HuH-7 (cell line): Measurements from ENCODE around the gene SERPINI1.

Source experiments
- DNase-seq: peaks from one replicate; pipeline ENCODE4 v3.0.0; 2011; ENCODE audit warnings: low spot score

The SERPINI1 gene

GRCh38 chr3:167851749-167852148 is 116.2 kb downstream of the SERPINI1 start:
- no peak for DNase-seq

- no peak for DNase-seq
Observed at GRCh38 chr3:167852216-167852615, 116.7 kb downstream of the SERPINI1 start.

DNA sequence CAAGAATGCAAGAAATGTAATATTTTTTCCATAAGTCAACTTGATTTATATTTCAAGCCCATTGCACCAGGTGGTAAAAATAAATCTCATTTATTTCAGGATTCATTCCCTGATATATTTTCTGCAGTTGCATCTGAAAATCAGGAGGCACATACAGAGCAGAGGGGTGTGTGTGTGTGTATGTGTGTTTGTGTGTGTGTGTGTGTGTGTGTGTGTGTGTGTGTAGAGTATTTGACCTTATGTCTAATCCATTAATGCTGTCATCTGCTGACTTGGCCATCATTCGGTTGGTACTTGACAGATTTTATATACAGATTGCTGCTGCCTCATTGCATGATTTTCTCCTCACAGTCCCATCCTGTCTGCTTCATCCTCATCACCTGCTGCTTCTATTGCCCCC is 118.5 kb downstream of the SERPINI1 start:
- DNase-seq: no peak

- DNase-seq: no peak
Observed at GRCh38 chr3:167854846-167855245, 119.3 kb downstream of the SERPINI1 start.

DNA sequence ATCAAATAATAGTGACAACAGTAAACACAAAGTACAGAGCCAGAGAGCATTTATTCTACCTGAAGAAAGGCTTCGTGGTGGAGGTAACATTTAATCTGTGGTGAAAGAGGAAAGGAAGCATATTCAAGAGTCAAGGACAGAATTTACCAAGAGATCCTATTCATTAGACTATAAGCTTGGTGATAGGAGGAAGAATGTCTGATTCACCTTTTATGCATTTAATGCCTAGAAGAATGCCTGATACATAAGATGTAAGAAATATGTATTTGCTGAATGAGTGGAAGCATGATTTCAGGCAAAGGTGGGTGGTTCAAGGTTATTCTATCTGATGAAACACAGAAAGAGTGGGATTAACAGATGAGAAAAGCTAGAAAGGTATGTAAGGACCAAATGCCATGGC is 119.8 kb downstream of the SERPINI1 start:
- no peak for DNase-seq

DNA sequence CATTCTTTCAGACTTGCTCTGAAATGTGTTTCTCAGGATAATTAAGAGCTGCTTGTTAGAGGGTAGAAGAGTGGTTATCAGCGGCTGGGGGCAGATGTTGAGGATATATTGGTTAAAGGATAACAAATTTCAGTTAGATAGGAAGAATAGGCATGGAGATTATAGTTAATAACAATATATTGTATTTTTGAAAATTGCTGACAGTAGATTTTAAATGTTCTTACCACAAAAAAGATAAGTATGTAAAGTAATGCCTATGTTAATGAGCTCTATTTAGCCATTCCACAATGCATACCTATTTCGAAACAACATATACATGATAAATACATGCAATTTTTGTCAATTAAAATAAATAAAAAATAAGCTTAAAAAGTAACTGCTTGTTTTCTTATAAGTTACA is 123.3 kb downstream of the SERPINI1 start:
- DNase-seq: no peak

DNA sequence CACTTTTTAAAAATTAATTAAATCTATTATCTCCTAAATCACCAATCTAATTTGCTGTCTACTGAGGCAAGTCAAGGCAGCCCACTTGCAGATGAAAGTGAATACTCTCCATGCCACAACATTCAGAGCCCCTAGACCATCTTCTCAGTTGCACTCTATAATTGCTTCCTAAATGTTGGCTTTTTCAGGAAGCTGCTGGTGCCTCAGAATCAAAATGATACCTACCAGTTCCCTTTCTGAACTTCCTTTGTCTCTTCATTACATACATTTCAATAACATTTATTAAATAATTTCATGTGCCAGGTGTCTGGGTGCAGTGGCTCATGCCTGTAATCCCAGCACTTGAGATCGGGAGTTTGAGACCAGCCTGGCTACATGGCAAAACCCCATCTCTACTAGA is 124.1 kb downstream of the SERPINI1 start:
- DNase-seq: no peak

DNA sequence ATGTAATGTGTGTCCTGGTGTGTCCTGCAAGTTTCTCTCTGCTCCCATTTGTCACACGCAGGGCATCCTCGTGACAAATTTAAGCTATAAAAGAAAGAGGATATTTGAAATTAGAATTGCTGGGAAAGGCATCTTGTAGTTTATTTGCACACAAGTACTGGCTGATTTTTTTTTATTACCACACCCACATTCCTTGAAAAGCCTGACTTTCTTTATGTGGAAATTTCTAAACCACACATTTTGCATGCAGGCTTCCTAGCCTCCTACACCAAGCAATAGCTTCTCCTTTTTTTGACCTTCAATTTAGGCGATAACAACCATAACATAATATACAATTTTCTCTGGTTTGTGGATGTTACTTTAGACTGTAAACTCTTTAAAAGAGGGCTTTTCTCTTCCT is 126.1 kb downstream of the SERPINI1 start:
- no peak for DNase-seq

DNA sequence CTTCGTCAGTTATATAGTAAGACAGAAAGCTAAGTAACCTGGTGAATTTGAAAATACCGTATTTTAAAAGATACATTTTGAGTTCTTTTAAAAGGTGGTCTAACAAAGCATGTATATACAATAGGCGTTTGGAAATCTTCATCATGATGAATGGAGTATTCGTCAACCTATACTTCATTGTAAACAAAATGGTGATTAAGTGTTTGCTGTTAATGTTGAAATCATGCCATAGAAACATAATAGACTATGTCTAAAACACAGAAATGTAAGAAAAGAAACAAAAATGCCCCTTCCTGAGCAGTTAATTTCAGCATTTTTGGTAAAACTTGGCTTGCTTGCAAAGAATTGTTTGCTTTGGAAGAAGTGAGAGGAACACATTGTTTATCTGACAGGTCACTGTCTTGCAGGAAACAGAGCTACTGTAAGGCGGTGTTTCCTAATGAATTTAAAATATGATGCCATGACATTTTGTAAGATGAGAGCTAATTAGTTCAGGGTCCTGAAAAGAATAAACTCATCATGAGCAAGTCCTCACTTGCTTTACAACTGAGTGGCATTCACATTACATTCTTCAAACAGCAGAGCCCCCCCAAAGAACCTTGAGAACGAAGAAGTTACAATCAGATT is 126.7 kb downstream of the SERPINI1 start:
- no peak for DNase-seq

DNA sequence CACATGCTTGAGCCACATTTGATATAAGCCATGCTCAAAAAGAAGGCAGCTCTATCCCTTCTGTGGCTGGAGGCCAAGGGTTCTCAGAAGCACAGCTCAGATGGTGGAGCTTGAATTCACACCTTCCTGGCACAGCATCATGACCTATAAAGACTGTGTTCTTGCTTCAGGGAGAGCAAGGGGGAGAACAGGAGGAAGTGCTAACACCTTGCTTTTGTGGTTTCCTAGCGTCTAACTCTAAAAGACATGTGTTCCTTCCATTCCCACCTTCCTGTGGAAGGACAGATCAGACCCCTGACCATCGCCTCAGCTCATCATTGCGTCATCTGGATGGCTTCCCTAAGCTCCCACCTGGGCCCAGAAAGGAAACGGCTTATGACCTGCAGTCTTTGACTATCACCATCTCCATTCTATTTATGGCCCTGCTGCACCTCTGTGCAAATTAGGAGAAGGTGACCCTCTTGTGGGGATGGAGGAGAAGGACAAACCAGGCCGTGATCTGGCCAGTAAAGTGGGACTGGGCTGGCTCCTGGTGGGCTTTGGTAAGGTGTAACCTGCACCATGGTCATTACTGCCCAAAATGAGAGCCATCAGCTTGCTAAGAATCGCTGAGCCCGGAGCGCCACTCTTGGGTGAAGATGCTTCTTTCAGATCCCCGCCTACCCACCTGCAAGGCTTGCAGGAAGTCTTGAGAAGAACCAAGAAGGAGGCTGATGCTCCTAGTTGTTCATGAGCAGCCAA is 128.5 kb downstream of the SERPINI1 start:
- DNase-seq: no peak

GRCh38 chr3:167864552-167864874 is 129.0 kb downstream of the SERPINI1 start:
- DNase-seq: no peak

- no peak for DNase-seq
Observed at GRCh38 chr3:167866331-167866730, 130.8 kb downstream of the SERPINI1 start.

DNA sequence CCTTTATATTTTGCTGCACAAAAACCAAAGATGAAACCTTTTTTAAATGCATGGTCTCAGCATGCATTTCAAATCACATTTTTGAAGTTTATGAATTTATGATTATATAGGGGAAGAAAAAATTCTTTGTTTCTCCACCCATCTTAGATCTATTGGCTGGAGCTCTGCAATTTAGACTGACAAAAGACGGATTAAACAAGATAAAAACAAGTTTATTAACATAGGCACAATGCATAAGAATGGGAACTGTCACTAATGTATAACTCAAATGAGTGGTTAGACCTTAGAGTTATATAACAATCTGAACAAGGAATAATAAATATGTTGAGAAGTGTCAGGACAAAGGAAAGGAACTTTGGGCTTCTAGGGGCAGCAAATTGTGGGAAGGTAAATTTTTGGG is 132.5 kb downstream of the SERPINI1 start:
- no peak for DNase-seq

GRCh38 chr3:167870181-167870580 is 134.7 kb downstream of the SERPINI1 start:
- DNase-seq: no peak

DNA sequence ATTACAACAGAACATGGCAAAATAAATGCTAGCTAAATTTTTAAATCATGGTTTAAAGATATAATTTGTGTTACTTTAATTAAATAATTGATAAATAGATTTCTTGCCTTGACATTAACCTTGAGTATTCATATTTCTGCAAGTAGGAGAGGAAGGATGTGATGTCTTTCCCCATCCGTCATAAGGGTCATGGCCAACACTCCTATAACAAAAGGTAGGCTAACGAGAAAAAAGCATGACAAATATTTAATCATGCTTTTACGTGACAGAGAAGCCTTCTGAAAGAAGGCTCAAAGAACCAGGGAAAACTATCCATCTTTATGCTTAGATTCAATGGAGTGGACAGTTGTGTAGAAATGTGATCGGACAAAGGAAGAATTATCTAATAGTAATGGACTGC is 135.2 kb downstream of the SERPINI1 start:
- no peak for DNase-seq

DNA sequence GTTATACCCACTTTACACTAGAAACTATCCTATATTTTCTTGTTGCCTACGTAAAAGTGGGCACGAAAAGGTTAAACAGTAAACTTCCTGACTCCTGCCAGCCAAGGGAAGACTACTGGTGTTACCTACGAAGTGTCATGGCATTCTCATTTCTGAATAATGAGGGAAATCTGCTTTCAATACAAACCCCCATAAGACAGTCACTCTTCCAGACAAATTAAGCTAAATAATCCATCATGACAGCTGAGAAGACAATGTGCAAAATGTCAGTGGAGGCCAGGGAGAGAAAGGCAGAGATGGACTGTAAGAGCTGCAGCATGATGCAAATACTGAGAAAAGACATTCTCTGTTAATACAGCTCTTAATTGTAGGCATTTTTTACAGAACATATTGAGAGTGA is 136.5 kb downstream of the SERPINI1 start:
- DNase-seq: no peak

DNA sequence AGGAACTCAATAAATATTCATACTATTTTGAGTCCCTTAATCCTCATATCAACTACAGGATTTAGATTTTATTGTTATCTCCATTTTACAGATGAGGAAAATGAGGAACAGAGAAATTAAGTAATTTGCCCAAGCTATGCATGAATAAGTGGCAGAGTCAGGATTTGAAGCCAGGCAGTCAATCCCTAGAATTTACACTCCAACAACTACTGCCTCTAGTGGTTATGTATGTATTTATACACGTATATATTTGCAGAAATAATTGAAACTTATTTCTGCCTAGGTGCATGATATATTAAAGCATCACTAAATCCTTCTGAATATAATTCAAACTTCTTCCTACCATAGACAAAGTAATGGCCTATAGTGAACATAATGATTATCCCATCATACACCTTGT is 137.4 kb downstream of the SERPINI1 start:
- DNase-seq: no peak

DNA sequence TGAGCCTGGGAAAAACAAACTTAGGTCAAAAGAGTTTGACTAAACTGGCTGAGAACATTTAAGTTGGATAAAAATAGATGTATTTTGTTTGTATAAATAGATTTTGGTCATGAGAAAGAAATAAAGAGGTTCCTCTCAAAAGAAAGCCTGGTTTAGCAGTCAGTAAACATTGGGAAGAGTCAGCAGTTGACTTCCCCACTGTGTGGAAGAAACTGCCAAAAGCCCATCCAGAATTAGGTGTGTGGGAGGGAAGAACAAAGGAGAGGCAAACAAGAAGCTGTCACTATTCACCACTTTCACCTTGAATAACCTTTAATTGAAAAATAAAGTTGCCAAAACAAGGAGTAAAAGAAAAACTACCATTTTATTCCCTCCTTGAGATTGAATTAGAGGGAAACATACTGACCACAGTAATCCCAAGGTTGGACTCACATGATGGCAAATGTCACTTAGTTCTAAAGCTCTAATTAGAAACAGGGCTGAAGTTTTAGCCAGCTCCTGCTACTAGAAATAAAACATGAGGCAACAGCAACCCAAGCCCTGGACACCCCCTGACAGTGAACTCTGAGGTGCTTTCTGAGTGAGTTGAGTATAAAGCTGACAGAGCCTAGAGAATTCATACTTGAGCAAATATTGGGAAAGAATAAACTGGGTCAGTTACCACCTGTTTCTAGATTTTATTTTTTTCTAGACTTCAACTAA is 139.3 kb downstream of the SERPINI1 start:
- no peak for DNase-seq
